ENCODE measurements around the gene ME3. TPM values are rescaled to one million over a fixed set of nuclear protein-coding genes. Genes with fewer than 3 reads are reported as not detected.
"Not testable (repeated sequence)": the region's sequence is repeated elsewhere in the genome, so short reads cannot be mapped to it uniquely, and the experiment has no call there.

ME3 gene
- total RNA-seq, 6 experiments from 2014 or later = 1.9 to 8.5 (median 4.6) TPM

GRCh38 chr11:86523738-86524619 lies 148.4 kb downstream of the ME3 start:
- Histone ChIP-seq H3K4me3 (no peak overlapping the region), H3K4me1 (peaks cover 0 to 13% (median 5%) of the 10 kb centered on the region in 4 donors), H3K27ac (peak overlapping the region; percentile 26 to 71 (median 35)), H3K9me3 (no peaks in the 10 kb centered on the region), H3K27me3 (no peaks in the 10 kb centered on the region), H3K36me3 (no peaks in the 10 kb centered on the region)
- DNase-seq = no peak
- TF ChIP-seq POLR2A (IDR thresholded peaks at IDR 0.05) (no peak), CTCF (IDR thresholded peaks at IDR 0.05) (no peak)
- ATAC-seq = peak; percentile 89 to 97 (median 94)
- 23% methylated on average over 5 of the region's 5 CpGs for WGBS (ENCODE audit: insufficient coverage, low coverage, low lambda C conversion rate, missing lambda C conversion rate)
- intact Hi-C loops (cut with DNase I) = no loop called here

GRCh38 chr11:86522512-86522911 lies 149.9 kb downstream of the ME3 start:
- H3K27me3 ChIP-seq; H3K27ac ChIP-seq; DNase-seq; H3K9me3 ChIP-seq; H3K36me3 ChIP-seq; ATAC-seq; intact Hi-C loops (cut with DNase I); H3K4me3 ChIP-seq: not testable (repeated sequence)
- peaks cover 0 to 13% (median 5%) of the 10 kb centered on the region in 4 donors for H3K4me1 ChIP-seq
- 95% methylated on average over 4 of the region's 5 CpGs for WGBS (ENCODE audit: insufficient coverage, low coverage, low lambda C conversion rate, missing lambda C conversion rate)

GRCh38 chr11:86519064-86519911 lies 153.1 kb downstream of the ME3 start:
- peaks cover 0 to 7% (median under 1%) of the 10 kb centered on the region in 4 donors for H3K4me1 ChIP-seq
- DNase-seq (no peak), ATAC-seq (no peak)
- H3K36me3 ChIP-seq = no peaks in the 10 kb centered on the region
- peak overlapping the region in 1 of 3 donors; percentile 9 for H3K27ac ChIP-seq
- intact Hi-C loops (cut with DNase I) = no loop called here
- no peak for TF ChIP-seq CTCF (IDR thresholded peaks at IDR 0.05)
- no peak for TF ChIP-seq POLR2A (IDR thresholded peaks at IDR 0.05)
- H3K9me3 ChIP-seq = no peaks in the 10 kb centered on the region
- no peak overlapping the region for H3K4me3 ChIP-seq
- 43% methylated on average over 4 of the region's 5 CpGs for WGBS (ENCODE audit: insufficient coverage, low coverage, low lambda C conversion rate, missing lambda C conversion rate)
- no peaks in the 10 kb centered on the region for H3K27me3 ChIP-seq

GRCh38 chr11:86518211-86518610 lies 154.2 kb downstream of the ME3 start:
- no peaks in the 10 kb centered on the region for H3K27me3 ChIP-seq
- no peak overlapping the region for H3K27ac ChIP-seq
- TF ChIP-seq POLR2A (IDR thresholded peaks at IDR 0.05) (no peak), CTCF (IDR thresholded peaks at IDR 0.05) (no peak)
- 89% methylated on average over 5 of the region's 6 CpGs for WGBS (ENCODE audit: insufficient coverage, low coverage, low lambda C conversion rate, missing lambda C conversion rate)
- DNase-seq = no peak
- no peaks in the 10 kb centered on the region for H3K36me3 ChIP-seq
- H3K4me3 ChIP-seq = no peak overlapping the region
- no peak for ATAC-seq
- no peaks in the 10 kb centered on the region for H3K4me1 ChIP-seq
- intact Hi-C loops (cut with DNase I) = no loop called here
- no peaks in the 10 kb centered on the region for H3K9me3 ChIP-seq

GRCh38 chr11:86517557-86517956 lies 154.9 kb downstream of the ME3 start:
- TF ChIP-seq CTCF (IDR thresholded peaks at IDR 0.05) (no peak), POLR2A (IDR thresholded peaks at IDR 0.05) (no peak)
- Histone ChIP-seq H3K4me1 (no peaks in the 10 kb centered on the region), H3K27ac (no peak overlapping the region), H3K36me3 (no peaks in the 10 kb centered on the region), H3K4me3 (no peak overlapping the region), H3K27me3 (no peaks in the 10 kb centered on the region), H3K9me3 (no peaks in the 10 kb centered on the region)
- intact Hi-C loops (cut with DNase I) = no loop called here
- no peak for ATAC-seq
- no peak for DNase-seq
- 100% methylated on average over 1 of the region's 1 CpG for WGBS (ENCODE audit: insufficient coverage, low coverage, low lambda C conversion rate, missing lambda C conversion rate)

Measured in right lobe of liver (tissue), 6 donors.